HG03342 (cell line): ENCODE measurements around the gene LHX2.

Experiments used
- ATAC-seq: cut with Tn5 transposase; IDR thresholded peaks from one replicate; pipeline ENCODE4 v1.9.1; 2021; ENCODE audit warnings: mild to moderate bottlenecking, moderate library complexity; ENCODE audit not compliant: unreplicated experiment

Gene LHX2

DNA sequence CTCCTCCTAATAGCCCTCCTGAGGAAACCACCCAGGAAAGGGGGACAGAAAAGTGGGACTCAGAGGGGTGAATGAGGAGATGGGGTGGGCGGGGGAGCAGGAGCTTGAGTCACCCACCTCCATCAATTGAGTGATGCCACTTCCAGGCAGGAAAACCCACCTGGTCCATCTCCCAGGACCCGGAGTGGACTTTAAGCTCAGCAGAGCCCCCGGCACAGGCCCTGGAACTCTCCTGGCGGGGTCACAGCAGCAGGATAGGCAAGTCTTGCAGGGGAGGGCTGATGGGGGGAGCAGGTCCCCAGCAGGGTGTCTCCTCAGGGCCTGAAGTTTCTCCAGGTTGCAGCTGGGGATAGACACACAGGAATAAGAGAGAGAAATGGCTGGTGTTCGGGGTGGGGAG is 40.8 kb downstream of the LHX2 start:
- no peak for ATAC-seq

DNA sequence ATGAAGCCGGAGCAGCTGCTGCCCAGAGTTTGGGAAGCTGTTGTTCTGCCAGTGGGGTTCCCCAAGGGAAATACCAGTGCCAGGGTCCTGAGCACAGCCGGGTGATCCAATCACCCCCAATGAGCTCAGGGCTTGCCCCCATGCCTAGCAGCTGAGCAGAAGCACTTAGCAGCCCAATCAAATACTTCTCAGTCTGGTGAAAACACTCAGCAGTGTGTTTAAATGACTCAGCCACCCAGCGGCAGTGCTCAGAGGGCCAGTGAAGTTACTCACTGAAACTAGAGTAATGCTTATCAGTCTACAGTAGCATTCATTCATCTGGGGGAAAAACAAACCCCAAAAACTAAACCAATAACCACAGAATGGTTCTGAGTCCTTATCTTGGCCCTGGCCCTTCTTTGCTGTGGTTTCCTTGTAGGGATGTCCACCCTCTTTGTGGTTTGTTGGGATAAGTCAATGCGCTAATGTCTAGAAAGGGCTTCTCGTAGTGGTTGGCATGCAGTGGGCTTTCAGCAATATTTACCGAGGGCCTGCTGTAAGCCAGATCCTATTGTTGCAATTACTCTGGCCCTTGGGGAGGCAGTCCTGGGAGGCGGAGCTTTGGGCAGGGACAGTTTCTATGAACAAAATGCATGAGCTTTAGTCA is 43.1 kb downstream of the LHX2 start:
- peak; percentile 98 for ATAC-seq

DNA sequence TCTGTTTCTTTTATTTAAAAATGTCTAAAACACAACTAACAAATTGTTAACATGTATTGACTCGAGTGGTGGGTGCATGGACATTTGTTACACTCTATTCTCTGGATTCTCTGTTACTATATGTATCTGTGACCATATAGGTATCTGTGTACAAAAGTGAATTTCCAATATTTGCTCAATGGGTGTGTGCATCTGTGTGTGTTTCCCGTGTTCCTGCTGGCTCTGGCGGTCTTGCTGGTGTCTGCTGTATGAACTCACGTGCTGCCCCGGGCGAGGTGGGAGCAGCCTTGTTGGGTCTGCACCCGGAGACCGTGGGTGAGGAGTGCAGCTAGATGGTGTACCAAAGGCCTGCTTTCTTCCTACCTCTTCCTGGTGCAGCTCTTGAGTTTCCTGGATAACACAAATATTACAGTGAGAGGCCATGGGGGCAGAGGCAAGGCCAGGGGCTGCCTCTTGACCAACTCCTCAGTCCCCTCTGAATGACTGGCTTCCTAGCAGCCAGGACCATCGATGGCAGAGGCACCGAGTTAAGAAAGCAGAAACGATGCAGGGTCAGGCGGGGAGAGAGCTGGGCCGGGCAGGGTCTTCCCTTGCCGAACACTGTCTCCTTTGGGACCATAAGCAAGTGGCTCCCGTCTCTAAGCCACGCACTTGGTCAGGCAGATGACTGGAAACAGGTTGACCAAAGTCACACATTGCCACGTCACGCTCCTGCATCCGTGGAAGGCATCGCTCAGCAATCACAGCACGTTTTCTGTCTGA is 49.5 kb downstream of the LHX2 start:
- ATAC-seq, result no peak

DNA sequence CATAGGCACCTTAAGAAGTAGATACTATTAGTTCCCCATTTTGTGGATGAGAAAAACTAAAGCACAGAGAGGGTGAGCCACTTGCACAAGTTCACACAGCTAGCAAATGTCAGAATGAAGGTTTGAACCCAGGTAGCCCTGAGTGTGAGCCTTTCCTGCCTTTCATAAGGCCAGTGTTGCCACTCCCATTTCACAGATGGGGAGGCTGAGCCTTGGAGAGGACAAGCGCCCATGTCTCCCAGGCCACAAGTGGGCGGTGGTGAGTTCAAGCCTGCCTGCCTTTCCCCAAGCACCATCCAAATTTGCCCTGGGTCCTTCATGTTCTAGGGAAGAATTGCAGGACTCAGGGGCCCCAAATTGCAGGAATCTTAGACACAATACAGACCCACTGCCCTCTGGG is 50.6 kb downstream of the LHX2 start:
- no peak for ATAC-seq

DNA sequence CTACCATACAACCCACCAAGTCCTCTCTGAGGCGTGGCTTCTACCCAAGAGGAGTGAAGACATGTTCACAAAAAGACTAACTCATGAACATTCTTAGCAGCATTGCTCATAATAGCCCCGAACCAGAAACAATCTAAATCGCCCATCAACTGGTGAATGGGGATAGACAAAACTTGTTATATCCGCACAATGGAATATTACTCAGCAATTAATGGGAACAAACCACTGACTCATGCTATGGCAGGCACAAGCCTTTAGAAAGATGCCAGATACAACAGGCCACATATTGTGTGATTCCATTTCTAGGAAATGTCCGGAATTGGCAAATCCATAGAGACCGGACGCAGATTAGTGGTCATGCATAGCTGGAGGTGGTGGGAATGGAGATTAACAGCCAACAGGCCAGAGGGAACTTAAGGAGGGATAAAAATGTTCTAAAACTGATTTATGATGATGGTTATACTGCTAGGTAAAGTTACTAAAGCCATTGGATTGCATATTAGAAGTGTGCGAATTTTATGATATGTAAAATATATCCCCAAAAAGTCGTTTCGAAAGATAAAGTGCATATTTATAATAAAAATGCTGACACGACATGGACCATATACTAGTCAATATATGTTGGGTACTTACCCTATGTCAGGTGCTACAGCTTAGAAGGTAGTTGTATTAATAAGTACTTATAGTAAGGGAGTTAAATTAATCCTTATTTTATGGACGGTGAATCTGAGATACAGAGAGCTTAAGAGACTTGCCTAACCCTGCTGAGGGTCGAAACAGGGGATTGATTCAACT is 55.4 kb downstream of the LHX2 start:
- ATAC-seq, result no peak

DNA sequence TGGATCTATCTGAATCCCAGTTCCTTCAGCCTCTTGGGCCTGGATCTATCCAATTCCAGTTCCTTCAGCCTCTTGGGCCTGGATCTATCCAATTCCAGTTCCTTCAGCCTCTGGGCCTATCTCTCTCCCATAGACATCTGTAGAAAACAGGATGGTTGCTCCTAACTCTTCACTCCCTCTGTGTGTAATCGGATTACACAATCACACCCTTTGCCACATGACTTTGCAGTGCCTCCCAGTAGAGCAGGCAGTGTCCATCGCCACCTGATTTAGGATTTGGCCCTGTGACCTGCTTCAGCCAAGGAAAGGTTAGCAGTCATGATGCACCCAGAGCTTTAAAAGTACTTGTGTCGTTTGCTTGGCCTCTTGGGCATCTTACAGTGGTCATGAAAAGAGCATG is 56.7 kb downstream of the LHX2 start:
- no peak for ATAC-seq

DNA sequence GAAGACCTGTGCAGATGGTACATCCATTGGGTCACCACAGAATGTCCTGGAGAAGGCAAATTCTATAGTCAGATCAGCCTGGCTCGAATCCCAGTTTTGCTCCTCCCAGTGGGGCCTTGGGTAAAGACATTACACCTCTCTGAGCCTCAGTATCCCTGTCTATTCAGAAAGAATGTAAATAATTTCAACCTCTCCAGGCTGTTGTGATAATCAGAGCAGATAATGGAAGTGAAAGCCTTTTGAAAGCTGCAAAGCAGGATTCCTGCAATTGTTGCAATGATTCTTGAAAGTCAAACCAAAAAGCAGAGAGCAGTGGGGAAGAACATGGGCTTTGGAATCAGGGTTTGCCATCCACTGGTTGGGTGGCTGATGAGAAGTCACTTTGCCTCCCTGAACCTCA is 63.2 kb downstream of the LHX2 start:
- ATAC-seq, result no peak

DNA sequence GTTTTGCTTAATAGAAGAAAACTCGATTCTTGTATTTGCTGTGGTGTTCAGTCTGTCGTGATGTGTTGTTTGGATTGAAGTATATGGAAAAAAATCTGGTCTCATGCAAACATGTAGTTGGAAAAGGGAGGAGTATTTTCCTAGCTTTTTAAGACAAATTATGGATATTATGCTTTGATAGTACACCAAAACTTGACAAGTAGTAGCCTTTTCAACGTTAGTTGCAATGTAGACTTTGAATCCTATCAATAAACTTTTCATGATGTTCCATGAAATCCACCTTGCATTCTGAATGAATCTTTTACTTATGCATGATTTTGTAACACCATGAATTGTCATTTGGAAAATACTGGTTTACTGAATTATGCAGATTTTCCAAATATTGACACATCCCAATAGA is 64.2 kb downstream of the LHX2 start:
- ATAC-seq, result no peak

DNA sequence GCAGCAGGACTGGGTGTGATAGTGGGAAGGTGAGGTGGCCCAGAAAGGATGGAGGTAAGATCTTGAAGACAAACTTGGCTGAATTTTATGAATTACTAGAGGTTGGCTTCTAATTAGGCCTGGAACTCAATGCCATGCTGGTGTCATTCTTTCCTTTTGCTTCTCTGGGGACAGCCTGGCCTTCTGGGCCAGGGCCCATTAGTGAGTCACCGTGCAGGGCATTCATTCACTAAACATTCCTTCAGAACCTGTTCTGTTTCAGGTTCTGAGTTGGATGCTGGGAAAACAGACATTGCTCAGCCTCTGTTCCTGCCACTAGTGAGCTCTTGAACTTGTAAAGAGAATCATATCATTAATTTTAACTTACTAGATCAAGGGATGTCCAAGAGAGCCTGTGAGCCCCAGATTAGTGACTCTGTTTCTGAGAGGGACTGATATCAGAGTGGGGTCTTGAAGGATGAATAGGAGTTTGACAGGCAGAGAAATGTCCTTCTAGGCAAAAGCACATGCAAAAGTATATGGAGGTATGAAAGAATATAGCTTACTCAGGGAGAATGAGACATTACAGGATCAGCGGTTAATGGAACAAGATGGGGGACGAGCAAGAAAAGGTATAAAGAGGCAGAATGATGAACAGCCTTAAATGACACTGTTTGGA is 66.5 kb downstream of the LHX2 start:
- no peak for ATAC-seq

DNA sequence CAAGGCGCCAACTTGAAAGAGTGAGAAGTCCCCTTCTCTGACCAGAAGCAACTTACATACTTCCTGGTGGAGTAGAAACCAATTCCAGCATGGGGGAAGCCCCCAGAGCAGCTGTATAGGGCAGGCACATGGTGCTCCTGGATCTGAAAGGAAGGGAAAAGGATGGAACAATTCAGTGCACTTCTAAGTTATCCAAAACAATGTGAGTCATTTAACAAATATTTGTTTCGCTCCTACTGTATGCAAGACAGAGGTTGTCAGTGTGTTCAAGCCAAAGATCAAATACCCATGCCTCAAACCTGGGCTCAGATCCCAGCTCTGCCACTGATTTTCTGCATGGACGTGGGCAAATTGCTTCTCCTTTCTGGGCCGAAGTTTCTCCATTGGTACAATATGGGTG is 67.1 kb downstream of the LHX2 start:
- no peak for ATAC-seq

DNA sequence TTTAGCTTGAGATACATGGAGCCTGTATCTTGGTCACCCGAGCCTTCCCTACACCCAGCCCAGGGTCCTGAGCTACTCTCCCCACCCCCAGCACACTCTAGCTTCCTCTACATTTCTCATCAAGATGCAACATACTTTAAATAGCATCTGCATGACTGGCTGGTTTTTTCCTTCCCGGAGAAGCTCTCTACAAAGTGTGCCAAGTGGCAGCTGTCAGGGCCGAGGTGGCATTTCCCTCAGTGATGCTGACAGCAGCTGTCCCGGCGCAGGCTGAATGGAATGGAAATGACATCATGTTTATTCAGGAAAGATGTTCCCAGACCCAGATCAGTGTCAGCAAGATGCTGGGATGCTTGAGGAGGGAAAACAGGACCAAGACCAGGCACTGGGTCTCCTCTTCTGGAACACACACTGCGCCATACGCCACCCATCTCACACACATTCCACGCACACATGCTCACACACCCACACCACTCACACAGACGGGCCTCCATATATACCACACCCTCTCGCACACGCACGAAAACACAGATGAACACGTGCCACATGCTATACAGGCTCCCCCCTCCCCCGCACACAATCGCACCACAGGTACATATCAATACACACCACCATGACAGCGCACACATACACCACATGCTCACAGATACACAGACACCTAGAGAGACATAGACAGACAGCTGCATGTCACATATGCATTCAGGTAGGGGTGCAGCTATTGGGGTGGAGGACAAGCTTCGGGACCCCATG is 67.8 kb downstream of the LHX2 start:
- no peak for ATAC-seq

DNA sequence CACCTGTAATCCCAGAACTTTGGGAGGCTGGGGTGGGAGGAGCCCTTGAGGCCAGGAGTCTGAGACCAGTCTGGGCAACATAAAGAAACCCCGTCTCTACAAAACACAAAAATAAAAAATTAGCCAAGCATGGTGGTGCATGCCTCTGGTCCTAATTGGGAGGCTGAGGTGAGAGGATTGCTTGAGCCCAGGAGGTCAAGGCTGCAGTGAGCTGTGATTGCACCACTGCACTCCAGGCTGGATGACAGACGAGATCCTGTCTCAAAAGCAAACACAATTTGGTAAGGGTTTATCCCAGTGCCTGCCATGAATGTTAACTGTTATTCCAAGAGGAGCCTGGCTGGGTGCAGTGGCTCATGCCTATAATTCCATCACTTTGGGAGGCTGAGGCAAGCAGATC is 71.1 kb downstream of the LHX2 start:
- ATAC-seq, result no peak
